Dermis blood vessel endothelial cell (primary cell): Measurements from ENCODE around the gene PITX1. TPM values are rescaled to one million over a fixed set of nuclear protein-coding genes. Genes with fewer than 3 reads are reported as not detected.
"Not testable (repeated sequence)": the region's sequence is repeated elsewhere in the genome, so short reads cannot be mapped to it uniquely, and the experiment has no call there.

Experiments used
- DNase-seq: peaks from one replicate; pipeline ENCODE4 v3.0.0; 2010
- total RNA-seq: library from RNA; depleted of rRNA; stranded (reverse); fragments of >200 nt; gene quantifications from 2 replicates; pipeline ENCODE4 v1.2.3, GENCODE V29; 2014

The PITX1 gene
- 0.51 TPM in 1 of 2 replicates, not detected in the other for total RNA-seq

DNA sequence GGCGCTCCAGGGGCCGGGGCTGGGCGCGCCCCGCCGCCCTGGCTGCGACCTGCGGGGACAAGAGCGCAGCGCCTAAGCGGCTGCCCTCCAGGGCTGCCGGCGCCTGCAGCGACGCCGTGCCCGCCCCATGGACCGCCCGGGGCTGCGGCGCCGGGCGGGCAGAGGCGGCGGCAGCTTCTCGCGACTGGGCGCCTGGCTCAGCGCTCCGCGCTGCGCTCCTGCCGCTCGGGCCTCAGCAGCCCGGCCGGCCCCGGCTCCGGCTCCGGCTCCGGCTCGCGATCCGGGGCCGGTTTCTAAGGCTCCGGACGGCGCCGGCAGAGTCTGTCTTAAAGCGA lies at the start of gene PITX1:
Gene PITX1 (minus strand): TSS at position 328 of the 335 bp plus-strand sequence. CDS start 347 bp downstream, outside the sequence.
- peak; percentile 19 for DNase-seq

DNA sequence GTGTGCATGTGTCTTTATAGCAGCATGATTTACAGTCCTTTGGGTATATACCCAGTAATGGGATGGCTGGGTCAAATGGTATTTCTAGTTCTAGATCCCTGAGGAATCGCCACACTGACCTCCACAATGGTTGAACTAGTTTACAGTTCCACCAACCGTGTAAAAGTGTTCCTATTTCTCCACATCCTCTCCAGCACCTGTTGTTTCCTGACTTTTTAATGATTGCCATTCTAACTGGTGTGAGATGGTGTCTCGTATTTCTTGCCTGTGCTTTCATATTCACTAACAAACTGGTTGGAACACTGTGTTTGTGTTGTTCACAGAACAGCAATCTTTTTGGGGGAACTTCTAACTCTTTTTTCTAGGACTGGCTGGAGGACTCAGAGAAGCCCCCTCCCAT lies 49.3 kb upstream of the PITX1 start:
- DNase-seq: not testable (repeated sequence)

DNA sequence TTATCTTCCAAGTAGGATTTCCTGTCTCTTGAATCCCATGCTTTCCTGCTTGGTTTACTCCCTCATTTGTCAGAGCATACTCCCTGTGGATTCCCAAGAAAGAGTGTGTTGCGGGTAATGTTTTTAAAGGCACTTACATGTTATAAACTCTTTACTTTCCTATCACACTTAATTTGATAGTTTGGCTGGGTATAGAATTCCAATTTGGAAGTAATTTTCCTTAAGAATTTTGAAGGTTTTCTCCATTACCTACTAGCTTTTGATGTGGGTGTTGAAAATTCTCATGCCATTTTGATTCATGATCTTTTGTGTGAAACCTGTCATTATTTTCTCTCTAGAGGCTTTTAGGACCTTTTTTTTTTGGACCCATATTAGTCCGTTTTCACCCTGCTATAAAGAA lies 47.2 kb upstream of the PITX1 start:
- no peak for DNase-seq

DNA sequence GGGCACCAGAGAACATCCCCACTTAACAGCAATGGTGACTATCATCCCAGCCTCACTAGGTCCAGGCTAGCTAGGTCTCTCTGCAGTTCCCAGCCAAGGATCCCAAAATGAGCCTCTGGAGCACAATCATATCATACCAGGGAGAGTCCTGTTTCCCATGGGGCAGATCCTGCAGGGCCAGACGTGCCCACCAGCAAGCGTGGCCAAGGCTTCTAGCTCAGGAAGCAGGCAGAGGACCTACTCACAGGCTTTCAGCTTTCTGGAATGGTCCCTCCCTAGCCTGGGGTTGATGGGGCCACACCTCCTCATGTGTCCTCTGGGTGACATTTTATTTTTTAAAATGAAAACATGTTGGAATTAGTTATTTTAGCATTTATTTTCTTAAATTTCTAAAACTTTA lies 45.7 kb upstream of the PITX1 start:
- DNase-seq: no peak

DNA sequence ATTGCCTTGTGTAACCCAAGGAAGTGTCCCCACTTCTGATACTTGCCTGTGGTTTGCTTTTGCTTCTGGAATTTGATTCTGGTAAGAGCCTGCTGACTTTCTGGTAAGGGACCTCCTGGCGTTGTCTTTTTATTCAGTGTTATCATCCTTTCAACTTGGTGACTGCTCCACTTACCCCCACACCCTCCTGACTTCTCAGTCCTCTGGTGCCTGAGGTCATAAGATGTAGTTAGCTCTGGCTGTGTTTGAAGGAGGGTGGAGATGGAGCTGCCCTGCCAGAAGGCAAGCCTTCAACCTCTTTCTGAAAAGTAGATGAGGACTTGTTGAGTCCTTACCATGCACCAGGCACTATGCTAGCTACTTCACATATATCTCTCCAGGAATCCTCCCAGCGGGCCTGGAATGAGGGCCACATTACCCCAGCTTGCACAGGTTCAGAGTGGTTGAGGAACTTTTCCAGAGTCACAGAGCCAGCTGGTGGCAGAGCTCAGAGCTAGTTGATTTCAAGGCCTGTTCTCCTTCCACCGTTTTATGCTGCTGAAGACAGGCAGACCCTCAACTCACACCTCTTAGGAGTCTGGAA lies 45.2 kb upstream of the PITX1 start:
- no peak for DNase-seq

DNA sequence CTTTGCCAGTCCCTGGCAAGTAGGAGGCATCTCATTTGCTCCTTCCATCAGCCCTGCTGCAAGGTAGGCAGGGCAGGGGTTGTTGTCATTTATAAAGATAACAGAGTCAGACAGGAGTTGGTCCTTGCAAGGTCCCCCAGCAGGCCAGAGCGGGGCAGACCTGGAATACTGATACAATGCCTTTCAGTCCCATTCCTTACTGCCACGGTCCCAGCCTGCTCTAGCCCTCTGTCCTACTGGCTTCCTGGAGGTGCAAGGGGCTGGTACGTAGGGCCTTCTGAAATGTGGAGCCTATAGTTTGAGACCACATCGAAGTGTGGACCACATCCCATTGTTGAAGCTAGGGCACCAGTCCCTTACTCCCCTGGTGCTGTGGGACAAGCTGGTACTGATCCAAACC lies 42.8 kb upstream of the PITX1 start:
- no peak for DNase-seq

DNA sequence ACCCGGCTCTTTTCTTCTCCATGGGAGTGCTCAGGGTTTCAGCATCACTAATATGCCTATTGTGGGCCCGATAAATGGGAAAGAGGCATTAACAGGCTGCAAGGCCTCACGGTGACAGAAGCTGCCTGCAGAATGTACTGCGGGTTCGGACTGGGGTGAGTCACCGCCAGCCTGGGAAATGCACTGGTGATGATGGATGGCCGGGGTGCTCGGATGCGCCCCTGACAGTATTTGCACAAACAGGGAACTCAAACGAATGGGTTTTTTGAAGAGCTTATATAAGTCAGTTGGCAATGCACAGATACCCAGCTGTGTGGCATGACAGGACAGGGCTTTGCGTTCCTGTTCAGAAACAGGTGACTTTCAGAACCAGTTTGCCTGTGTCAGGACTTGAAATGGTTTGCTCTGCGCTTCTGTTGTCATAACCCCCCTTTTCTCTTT lies 42.0 kb upstream of the PITX1 start:
- no peak for DNase-seq

DNA sequence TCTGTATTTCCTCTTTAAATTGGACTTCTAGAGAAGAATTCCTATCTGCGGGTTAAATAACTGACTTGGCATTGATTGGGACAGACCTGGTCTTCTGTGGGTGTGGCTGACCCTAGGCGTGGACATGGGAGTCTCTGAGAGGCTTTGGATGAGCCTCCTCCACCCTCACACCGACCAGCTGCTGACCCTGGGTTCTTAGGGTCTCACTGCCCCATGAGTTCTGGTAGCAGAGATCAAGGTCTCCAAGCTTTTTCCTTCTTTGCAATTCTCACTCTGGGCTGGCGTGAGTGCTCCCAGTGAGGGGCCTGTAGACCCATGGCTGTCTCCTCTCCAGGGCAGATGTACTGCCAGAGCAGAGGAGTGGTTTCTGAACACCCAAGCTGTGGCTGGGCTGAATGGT lies 41.6 kb upstream of the PITX1 start:
- no peak for DNase-seq

DNA sequence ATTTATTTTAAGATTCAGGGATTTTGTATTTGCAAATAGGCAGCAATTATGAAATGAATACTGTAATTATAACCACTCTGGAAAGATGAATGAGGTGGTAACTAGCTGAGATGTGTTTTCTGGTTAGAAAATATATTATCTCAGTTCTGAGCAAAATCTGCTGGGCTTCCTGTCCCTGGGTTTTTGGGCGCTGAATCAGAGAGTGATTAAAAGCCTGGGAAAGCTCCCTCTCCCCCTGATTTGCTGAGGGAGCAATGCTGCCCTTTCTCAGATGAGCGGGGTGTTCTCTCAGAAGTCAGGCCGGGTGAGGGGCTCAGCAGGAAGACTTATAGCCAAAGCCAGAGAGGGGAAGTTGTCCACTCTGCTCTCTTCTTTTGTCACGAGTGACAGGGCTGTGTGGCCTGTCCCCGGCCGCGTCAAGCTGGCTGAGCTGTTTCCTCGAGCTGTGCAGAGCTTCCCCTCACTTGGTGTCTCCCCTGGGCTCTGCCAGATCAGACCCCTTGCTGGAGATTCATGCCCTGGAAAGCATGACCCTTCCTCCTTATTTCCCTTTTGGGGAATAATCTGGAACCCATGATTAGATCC lies 39.8 kb upstream of the PITX1 start:
- DNase-seq: no peak

DNA sequence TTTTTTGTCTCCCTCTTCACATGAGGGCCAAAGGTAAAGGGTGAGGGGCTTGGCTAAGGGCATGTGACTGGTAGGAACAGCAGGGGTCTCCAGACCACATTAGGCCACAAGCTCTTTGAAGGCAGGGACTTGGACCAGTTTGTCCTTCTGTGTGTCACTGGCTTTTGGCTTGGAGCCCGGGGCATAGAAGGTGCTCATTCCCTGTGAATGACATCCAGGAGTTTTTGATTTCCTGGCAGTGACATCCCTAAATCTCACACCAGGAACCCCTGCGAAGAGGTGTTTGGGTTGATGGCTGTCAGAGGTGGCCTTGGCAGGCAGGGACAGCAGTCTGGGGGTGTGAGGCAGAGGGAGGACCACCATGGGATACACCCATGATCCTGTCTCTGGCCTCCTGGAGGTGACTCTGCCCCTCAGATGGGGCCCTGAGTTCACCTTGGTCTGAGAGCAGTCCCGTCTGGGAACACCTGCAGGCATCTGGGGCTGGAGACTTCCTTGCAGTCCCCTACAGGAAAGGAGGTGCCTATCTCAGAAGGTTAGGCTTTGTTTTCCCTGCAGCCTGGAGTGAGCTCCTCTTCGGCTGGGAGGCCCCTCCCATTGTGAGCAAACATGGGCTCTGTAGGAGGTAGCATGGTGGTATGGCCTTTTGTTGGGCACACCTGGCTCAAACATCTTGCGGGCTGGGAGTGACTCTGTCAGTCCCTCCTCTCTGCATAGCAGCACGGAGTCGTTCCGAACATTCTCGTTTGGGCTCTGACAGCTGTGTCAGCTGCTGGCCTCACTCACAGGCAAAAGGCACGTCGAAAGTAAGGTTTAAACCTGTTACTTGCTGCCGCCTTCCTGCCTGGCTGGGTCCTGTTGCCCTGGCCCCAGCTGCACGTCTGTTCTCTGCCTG lies 38.6 kb upstream of the PITX1 start:
- DNase-seq: no peak

DNA sequence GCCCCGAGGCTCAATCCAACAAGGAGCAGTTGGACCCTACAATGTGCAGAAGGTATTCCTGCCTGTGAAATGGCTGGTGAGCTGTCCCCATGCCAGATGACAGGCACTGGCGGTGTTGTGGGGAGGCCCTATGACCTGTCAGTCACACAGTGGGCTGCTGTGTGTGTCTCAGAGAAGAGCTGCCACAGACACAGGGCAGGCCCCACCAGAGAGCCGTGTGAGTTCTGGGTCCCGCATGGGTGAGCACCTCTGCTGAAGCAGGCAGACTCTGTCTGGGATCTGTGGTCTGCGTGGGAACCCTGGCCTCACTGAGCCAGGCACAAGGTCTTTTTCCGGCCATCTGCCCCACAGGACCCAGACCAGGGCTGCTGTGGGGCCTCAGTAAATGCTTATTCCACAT lies 37.3 kb upstream of the PITX1 start:
- no peak for DNase-seq

DNA sequence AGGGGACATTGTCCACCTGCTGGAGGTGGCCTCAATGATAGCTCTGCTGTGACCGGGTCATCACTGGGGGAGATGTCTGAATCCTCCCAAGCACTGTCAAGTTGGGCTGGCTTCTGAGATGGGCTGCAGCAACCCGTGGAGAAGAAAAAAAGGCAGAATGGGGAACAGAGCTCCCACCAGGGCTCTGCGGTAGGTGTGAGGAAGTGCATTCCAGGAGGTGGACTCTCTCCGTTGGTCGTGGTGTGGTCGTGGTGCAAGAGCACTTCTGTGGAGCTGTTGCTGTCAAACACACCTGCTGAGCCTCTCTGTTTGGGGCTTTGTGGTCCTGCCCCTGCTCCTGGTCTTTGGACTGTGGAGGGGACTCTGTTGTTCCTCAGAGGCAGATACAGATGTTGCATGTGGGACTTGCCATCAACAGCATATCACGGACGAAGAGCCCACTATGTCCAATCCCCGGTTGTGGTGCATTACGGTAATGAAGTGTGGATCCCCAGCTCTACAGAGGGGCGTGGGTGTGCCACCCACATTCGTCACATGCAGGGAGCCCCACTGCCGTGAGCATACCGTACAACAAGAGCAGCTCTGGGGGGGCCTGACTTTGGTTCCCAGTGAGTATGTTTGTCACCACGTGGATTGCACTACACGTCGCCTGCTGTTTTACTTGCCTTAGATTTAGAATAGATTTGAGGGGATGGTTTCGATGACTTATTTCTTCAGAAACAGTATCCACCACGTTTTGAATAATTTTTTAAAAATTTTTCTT lies 36.0 kb upstream of the PITX1 start:
- no peak for DNase-seq

DNA sequence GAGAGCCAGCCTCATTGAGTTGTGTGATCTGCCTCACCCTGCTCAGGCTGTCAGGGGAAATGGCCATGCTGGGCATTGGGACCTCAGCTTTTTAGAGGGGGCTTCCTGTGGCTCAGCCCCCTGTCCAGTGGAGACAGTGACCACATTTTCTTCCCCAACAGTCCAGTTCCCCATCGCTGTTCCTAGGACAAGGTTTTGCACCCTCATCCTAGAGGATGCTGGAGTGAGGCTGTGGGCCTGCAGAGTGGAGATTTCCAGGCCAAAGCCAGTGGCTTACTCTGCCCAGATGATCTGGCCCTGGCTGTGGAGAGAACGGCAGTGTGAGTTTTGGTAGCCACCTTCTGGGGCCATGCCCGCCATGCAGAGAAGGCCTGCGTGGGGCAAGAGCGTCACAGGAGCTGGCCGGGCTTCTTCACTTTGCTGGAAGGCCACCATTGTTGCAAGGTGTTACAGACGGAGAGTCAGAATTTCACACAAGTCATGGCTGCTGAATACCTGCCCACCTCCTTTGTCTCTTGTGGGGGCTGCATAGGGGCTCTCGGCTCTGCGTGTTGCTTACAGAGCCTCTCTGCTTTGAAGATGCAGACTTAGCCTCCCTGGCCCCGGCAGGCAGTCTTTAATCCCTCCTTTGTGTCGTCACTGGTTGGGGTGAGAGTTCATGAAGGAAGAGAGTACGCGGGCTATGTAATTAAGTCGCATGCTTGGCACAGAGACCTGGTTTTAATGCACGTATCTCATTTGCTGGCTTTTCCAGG lies 35.2 kb upstream of the PITX1 start:
- DNase-seq: no peak

DNA sequence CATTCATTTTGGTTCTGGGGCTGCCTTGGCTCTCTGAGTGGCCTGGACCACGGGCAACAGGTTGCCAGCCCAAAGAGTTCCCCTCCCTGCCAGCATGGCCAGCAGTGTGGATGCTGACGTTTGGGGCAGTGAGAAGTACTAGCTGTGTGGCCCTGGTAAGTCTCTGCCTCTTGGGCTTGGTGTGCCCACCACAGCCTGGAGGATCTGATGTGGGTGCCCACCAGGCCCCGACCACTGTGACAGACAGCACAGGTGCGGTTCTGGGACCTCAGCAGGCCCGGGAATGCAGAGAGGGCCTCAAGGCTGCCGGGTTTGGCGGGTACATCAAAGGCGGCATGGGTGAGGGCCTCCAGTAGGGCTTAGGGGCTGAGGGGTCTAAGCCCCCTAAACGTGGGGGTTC lies 33.6 kb upstream of the PITX1 start:
- DNase-seq: no peak

DNA sequence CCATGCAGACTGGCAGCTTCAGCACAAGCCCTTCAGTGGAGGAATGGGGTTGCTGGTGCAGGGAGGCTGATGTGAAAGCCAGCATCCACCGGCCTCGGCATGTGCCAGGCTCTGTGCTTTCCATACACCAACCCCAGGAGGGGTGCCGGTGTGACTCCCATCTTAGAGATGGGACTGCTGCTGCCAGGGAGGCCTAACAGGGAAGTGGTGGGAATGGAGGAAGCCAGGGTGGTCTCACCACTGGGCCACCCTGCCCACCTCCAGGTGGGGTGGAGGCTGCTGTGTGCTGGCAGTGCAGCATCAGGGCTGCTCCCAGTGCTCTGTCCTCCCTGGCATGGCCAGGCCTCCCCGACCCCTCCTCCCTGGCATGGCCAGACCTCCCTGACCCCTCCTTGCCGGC lies 32.8 kb upstream of the PITX1 start:
- no peak for DNase-seq

DNA sequence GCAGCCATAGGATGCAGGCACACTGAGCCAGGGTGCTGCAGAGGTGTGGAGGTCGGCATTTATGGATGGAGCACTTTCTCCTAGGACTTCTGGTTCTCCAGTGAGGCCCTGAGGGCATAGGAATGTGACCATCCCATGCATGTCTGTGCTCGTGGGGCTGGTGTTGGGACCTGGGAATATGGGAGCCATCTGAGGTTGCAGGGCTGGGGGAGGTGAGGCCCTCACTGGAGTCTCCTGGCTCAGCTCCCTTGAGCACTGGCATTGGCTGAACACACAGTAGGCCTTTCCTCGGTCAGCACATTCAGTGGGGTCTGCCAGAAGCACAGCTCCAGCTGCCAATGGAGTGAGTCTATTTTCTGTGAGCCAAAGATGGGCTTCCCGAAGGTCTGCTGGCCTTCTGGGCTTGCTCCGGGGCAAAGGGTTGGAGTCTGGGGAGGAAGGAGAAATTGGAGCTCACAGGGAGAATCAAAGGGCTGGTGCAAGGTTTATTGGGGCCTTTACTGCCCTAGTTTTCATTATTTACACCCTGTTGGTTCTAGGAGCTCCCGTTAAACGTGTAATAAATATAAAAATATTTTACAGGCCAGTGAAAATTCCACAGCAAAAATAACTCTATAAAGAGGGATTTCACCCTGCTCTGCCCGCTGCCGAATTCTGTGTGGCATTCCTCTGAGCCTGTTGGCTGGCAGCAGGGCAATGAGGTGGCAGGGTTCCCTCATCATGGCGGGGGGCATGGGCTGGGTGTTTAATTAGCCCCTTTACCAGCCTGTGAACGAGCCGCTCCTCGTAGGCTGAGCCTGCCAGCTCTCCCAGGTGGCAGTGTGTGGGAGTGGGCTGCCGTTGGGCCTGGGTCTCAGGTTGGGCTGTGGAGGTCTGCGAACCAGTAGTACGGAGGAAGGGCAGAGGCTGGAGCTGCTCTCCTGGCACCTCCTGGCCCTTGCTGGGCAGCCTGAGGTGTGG lies 31.6 kb upstream of the PITX1 start:
- no peak for DNase-seq

DNA sequence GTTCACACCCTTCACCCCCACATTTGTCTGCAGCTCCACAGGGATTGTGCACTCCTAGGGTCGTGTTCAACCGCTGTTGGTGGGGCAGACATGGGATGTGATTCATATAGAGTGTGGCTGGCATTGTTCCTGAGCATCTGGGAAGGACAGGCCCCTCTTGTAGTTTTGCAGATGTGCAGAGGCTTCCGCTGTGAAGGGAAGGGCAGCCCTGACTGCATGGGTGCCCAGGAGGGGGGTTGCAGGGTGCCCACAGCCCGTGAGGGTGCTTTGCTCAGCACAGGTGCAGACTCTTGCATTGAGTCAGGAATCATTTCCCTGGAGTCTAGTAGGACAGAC lies 30.2 kb upstream of the PITX1 start:
- no peak for DNase-seq

DNA sequence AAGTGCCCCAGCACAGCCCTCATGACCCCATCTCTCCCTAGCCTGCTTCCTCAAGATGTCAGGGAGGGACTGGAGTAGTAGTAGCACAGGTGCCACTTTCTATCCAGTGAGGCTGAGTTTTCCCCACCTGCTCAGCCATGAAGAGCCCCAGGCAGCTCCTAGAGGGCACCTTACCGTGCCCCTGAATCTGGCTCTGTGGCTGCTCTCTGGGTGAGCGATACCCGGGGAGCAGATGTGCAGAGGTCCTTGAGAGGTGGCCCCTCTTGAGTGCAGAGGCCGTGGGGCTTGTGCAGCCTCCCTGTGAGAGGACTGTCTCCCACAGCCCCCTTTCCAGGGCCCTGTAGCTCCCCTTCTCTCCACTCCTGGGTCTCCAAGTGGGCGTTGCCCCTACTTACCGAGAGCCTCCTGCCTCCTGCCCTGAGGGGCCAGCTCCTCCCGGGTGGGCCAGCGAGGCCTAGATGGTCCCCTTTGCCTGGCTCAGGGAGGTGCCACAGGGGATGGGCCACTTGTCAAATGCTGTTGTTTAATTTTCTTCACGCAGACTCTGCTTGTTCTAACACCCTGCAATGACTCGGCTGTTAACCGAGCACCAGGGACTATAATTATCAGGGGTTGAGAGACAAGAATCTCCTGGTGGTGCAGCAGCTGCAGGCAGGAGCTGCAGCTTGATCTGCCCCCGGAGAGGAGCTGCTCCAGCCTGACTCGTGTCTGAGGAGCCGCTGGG lies 29.6 kb upstream of the PITX1 start:
- DNase-seq: no peak

DNA sequence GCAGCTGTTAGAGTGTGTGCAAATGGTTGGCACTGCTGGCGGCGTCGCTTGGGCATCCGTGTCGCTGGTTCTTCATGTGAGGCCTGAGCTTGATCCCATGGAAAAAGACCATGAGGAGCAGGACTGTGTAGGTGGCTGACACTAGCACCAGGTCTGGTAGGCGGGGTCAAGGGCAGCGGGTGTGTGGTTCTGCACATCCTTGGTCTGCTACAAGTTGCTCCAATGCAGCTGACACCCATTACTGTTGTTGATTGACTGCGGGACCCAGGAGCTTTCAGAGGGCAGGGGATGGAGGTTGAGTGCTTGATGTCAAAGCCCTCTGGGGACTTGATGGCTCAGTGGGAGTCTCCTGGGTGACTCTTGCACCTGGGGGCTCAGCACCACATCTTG lies 29.0 kb upstream of the PITX1 start:
- DNase-seq: no peak

DNA sequence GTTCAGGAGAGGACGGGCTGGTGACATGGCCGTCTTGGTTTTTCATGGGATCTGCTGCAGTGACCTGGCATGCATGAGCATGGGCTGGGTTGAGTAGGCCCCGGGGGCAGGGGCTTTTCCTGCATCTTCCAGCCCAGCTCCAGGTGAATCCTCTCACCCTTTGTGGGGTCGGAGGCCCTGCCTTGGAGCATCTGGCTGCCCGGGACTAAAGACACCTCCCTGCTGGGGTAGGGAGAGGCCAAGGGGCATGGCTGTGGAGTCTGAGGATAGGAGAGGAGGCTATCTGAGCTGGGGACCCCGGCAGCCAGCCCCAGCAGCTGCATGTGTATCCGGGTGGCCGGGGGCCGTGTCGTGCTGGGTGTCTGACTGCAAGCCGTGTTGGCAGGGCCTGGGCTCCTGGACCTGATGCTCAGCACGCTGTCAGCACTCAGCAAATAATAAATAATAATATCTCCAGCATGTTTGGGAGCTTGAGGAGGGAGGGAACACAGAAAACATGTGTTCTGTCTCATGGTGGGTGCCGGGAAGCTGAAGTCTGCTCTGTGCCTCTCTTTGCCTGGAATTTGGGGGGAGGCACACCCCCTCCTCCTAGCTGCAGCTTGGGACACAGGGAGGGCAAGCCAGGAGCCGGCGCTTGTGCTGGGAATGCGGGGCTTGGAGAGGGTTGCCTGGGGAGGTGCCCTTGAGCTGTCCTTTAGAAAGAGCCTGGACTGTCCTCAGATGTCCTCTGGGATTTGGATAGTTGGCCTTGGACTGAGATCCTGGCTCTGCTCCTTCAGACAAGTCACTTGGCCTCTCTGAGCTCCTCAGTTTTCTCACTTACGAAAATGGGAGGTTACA lies 28.4 kb upstream of the PITX1 start:
- no peak for DNase-seq
